HepG2 (cell line): Measurements from ENCODE around the gene SYTL2. TPM values are rescaled to one million over a fixed set of nuclear protein-coding genes. Genes with fewer than 3 reads are reported as not detected.

Source experiments
- ATAC-seq: fragments of 200-7000 bp; cut with Tn5 transposase; 3 replicates; pipeline ENCODE4 v1.9.1; 2020; ENCODE audit warnings: mild to moderate bottlenecking, moderate library complexity
- BruUV-seq: library from RNA; stranded (reverse); fragments of 400-500 nt; replicated peaks from 2 replicates; lab custom pipeline; 2021; lab: Mats Ljungman, UMichigan
- CTCF ChIA-PET: fragments of 300-600 bp; formaldehyde crosslinking; extraction: SDS; loops from one replicate; lab custom pipeline; 2021; ENCODE audit warnings: low total read pairs, inconsistent platforms, low intra/inter-chr PET ratio; lab: Yijun Ruan, JAX
- POLR2A ChIA-PET: fragments of 350-600 bp; sonication (Branson Sonifier 250); formaldehyde crosslinking; loops from one replicate; lab custom pipeline; 2020; ENCODE audit warnings: antibody characterized with exemption, inconsistent platforms; lab: Yijun Ruan, JAX
- DNase-seq: peaks from one replicate; pipeline ENCODE4 v3.0.0-alpha.2; 2015; ENCODE audit warnings: low spot score
- FAIRE-seq: peaks from 3 replicates; lab custom pipeline; 2011; peaks lifted over from hg19 to GRCh38; lab: Jason Lieb, UNC
- H2AFZ ChIP-seq: one replicate; pipeline ENCODE4 v1.6.1; 2011; ENCODE audit warnings: low read length, inconsistent platforms
- H3K27ac ChIP-seq: fragments of 300-600 bp; 3 replicates; pipeline ENCODE4 v1.8.0; 2011; ENCODE audit warnings: mixed run types, mild to moderate bottlenecking, mixed read lengths, low read length, inconsistent platforms; ENCODE audit not compliant: insufficient read depth; ENCODE audit errors: extremely low read length
- H3K27me3 ChIP-seq, 2 experiments: fragments of 200-600 bp in 1 of 2; 2 replicates in 1 of 2; 3 replicates in 1 of 2; pipeline versions ENCODE4 v1.6.0 to v1.8.0; 2011; ENCODE audit warnings: low read length in 2 of 2, mild to moderate bottlenecking in 2 of 2, moderate library complexity in 2 of 2, inconsistent platforms in 1 of 2; ENCODE audit not compliant: insufficient read depth in 2 of 2, control insufficient read depth in 1 of 2
- H3K36me3 ChIP-seq, 2 experiments: fragments of 200-600 bp in 1 of 2; replicated peaks in 1 of 2; 2 replicates in 1 of 2; 3 replicates in 1 of 2; pipeline versions ENCODE4 v1.5.1 to v1.8.0; 2011; ENCODE audit warnings: low read length in 2 of 2, inconsistent platforms in 1 of 2; ENCODE audit not compliant: insufficient read depth in 2 of 2, control insufficient read depth in 1 of 2
- H3K4me1 ChIP-seq: 2 replicates; pipeline ENCODE4 v1.5.1; 2012; ENCODE audit warnings: low read length, inconsistent platforms; ENCODE audit not compliant: insufficient read depth
- H3K4me2 ChIP-seq: 2 replicates; pipeline ENCODE4 v1.6.0; 2011; ENCODE audit warnings: low read depth, low read length, inconsistent platforms
- H3K4me3 ChIP-seq, 3 experiments: fragments of 200-600 bp in 1 of 3; sonication (generic), shearing (Covaris generic) in 1 of 3; replicated peaks in 1 of 3; 2 replicates each; pipeline ENCODE4 v1.5.1; 2011 to 2016; ENCODE audit warnings: low read length in 3 of 3, inconsistent platforms in 2 of 3, low read depth in 2 of 3, mild to moderate bottlenecking in 2 of 3, control low read depth in 1 of 3, mixed read lengths in 1 of 3; ENCODE audit not compliant: insufficient read depth in 1 of 3
- H3K79me2 ChIP-seq: one replicate; pipeline ENCODE4 v1.6.1; 2011; ENCODE audit warnings: low read length, inconsistent platforms; ENCODE audit not compliant: insufficient read depth
- H3K9ac ChIP-seq: 2 replicates; pipeline ENCODE4 v1.6.0; 2011; ENCODE audit warnings: mild to moderate bottlenecking, low read depth, low read length, inconsistent platforms; ENCODE audit not compliant: insufficient read depth
- H3K9me3 ChIP-seq: 2 replicates; pipeline ENCODE4 v1.5.1; 2012; ENCODE audit warnings: mild to moderate bottlenecking, low read length
- H4K20me1 ChIP-seq: 2 replicates; pipeline ENCODE4 v1.6.0; 2011; ENCODE audit warnings: inconsistent platforms, mild to moderate bottlenecking, low read length, moderate library complexity; ENCODE audit not compliant: insufficient read depth
- BORCS8-MEF2B ChIP-seq: sonication (generic); formaldehyde crosslinking; IDR thresholded peaks from 2 replicates; pipeline ENCODE4 v1.8.0; 2022; ENCODE audit warnings: mild to moderate bottlenecking, missing genetic modification reagents
- CCAR2 ChIP-seq: fragments of 200-400 bp; formaldehyde crosslinking; optimal IDR thresholded peaks from 2 replicates; pipeline ENCODE3; 2018; ENCODE audit warnings: low read depth, mild to moderate bottlenecking, low read length, moderate library complexity
- CENPX ChIP-seq: sonication (generic); formaldehyde crosslinking; IDR thresholded peaks from 2 replicates; pipeline ENCODE4 v1.9.0; 2021; ENCODE audit warnings: mild to moderate bottlenecking, missing genetic modification reagents, moderate library complexity
- HIVEP1 ChIP-seq: sonication (generic); formaldehyde crosslinking; IDR thresholded peaks from 2 replicates; pipeline ENCODE4 v1.4.0; 2020; ENCODE audit warnings: mild to moderate bottlenecking, missing genetic modification reagents
- JUND ChIP-seq: sonication (generic); formaldehyde crosslinking; IDR thresholded peaks from 2 replicates; pipeline ENCODE4 v1.8.0; 2022; ENCODE audit warnings: mild to moderate bottlenecking, missing genetic modification reagents
- NFRKB ChIP-seq: fragments of 450-650 bp; IDR thresholded peaks from 2 replicates; pipeline ENCODE4 v1.6.1; 2017
- PAX8 ChIP-seq: sonication (generic); formaldehyde crosslinking; IDR thresholded peaks from 2 replicates; pipeline ENCODE4 v1.8.0; 2022; ENCODE audit warnings: mild to moderate bottlenecking, missing genetic modification reagents, borderline replicate concordance
- YY1 ChIP-seq: IDR thresholded peaks from 2 replicates; pipeline ENCODE4 v1.6.1; 2011; ENCODE audit warnings: low read length, low read depth, moderate library complexity, mild to moderate bottlenecking; ENCODE audit not compliant: insufficient read depth, insufficient replicate concordance
- ZBTB39 ChIP-seq: sonication (generic); formaldehyde crosslinking; IDR thresholded peaks from 2 replicates; pipeline ENCODE4 v1.5.0; 2020; ENCODE audit warnings: missing genetic modification reagents
- ZNF512 ChIP-seq: sonication (generic); formaldehyde crosslinking; IDR thresholded peaks from 2 replicates; pipeline ENCODE4 v1.4.0; 2020; ENCODE audit warnings: mild to moderate bottlenecking, missing genetic modification reagents
- WGBS: methylation state at CpG from one replicate; pipeline ENCODE4 v1.1.6; 2017; ENCODE audit warnings: low lambda C conversion rate; 5-methylcytosine and 5-hydroxymethylcytosine counted together
- in situ Hi-C: cut with HindIII; loops from 2 replicates; pipeline ENCODE4 v1.10.0; 2017; ENCODE audit warnings: low pct_unique_long_range_greater_than_20kb; ENCODE audit not compliant: extremely low pct_ligation_motif_present
- intact Hi-C: fragments of 100-400 bp; cut with micrococcal nuclease; formaldehyde crosslinking; loops from one replicate; pipeline ENCODE4 v1.10.0; 2022; ENCODE audit not compliant: unreplicated experiment
- polyA plus RNA-seq, 8 experiments: library from polyadenylated mRNA; depleted of rRNA in 3 of 8; stranded (reverse) in 7 of 8; unstranded in 1 of 8; fragments of >200 nt; fragmentation: Illumina TruSeq in 4 of 8; extraction: Trizol in 4 of 8; gene quantifications; 2 replicates each; pipeline versions ENCODE4 v1.2.1 to v1.2.3, GENCODE V29; 2011 to 2016; ENCODE audit warnings: low read depth in 4 of 8, missing spikeins in 1 of 8, mixed read lengths in 1 of 8; ENCODE audit not compliant: insufficient read depth in 1 of 8
- total RNA-seq, 5 experiments: library from RNA; depleted of rRNA; stranded (reverse); fragments of >200 nt; fragmentation: Illumina TruSeq; extraction: Trizol; gene quantifications; 2 replicates each; pipeline ENCODE4 v1.2.3, GENCODE V29; 2016; ENCODE audit warnings: low read depth in 1 of 5
- TF ChIP-seq, protein P1 (sequence below): sonication (generic); formaldehyde crosslinking; IDR thresholded peaks from 2 replicates; pipeline ENCODE4 v1.4.0; 2020; ENCODE audit warnings: missing genetic modification reagents, borderline replicate concordance
- TF ChIP-seq, protein P2 (sequence below): sonication (generic); formaldehyde crosslinking; IDR thresholded peaks from 2 replicates; pipeline ENCODE4 v1.4.0; 2020; ENCODE audit warnings: missing genetic modification reagents, borderline replicate concordance
- TF ChIP-seq, protein P3 (sequence below): sonication (generic); formaldehyde crosslinking; IDR thresholded peaks from 2 replicates; pipeline ENCODE4 v1.8.0; 2022; ENCODE audit warnings: missing genetic modification reagents, mild to moderate bottlenecking, inconsistent platforms, borderline replicate concordance

SYTL2 gene
- total and polyA plus RNA-seq, 2 of the 13 experiments (the other 11 are each of a cell fraction or from before 2014, with no cell fraction given), result 0.77 to 0.90 TPM

DNA sequence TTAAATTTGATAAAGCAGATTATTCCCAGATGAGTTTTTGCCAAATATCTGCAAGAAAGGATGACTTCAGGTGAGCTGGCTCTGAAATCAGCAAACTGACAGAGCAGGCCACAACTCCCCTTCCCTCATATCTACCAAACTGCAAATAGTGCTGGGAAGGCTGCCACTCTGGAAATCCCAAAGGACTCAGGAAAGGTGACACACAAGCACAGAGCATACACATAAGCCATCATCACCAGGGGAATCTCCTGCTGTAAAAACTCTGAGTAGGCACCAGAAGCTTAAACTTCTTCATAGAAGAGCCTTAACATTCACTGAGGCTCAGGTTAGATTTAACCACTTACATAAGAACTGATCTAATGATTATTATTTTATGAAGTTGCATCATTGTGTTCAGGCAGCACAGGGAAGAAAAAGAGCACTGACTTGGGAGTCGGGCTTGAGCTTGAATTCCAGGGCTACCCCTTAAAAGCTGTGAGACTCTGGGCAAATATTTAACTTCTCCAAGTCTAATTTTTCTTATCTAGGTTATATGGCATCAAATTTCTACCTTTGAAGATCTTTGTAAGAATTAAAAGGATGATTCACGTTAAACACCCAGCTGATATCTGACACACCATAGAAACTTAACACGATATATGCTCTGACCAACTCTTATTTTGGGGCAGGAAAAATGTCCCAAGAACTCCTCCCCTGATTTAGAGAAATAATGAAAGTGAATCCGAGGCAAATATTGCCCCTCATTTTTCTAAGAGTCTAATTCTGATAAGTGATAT, 15.0 kb downstream of the SYTL2 start:
- POLR2A ChIA-PET, result no interaction called here
- Histone ChIP-seq H3K9me3 (no peaks in the 10 kb centered on the region), H3K27ac (no peak overlapping the region), H3K36me3 (no peaks in the 10 kb centered on the region), H3K4me3 (no peak overlapping the region)
- intact Hi-C loops (no loop called here), in situ Hi-C loops (no loop called here)
- DNase-seq, result no peak
- TF ChIP-seq HIVEP1 (no peak), YY1 (no peak), ZBTB39 (CRISPR knock-in tag) (no peak), NFRKB (no peak), CCAR2 (no peak), CENPX (no peak), ZNF512 (CRISPR knock-in tag) (no peak), BORCS8-MEF2B (CRISPR knock-in tag) (no peak), PAX8 (CRISPR knock-in tag) (no peak), JUND (no peak)
- TF ChIP-seq, protein P1, sequence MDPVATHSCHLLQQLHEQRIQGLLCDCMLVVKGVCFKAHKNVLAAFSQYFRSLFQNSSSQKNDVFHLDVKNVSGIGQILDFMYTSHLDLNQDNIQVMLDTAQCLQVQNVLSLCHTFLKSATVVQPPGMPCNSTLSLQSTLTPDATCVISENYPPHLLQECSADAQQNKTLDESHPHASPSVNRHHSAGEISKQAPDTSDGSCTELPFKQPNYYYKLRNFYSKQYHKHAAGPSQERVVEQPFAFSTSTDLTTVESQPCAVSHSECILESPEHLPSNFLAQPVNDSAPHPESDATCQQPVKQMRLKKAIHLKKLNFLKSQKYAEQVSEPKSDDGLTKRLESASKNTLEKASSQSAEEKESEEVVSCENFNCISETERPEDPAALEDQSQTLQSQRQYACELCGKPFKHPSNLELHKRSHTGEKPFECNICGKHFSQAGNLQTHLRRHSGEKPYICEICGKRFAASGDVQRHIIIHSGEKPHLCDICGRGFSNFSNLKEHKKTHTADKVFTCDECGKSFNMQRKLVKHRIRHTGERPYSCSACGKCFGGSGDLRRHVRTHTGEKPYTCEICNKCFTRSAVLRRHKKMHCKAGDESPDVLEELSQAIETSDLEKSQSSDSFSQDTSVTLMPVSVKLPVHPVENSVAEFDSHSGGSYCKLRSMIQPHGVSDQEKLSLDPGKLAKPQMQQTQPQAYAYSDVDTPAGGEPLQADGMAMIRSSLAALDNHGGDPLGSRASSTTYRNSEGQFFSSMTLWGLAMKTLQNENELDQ (CRISPR knock-in tag), result no peak
- TF ChIP-seq, protein P2, sequence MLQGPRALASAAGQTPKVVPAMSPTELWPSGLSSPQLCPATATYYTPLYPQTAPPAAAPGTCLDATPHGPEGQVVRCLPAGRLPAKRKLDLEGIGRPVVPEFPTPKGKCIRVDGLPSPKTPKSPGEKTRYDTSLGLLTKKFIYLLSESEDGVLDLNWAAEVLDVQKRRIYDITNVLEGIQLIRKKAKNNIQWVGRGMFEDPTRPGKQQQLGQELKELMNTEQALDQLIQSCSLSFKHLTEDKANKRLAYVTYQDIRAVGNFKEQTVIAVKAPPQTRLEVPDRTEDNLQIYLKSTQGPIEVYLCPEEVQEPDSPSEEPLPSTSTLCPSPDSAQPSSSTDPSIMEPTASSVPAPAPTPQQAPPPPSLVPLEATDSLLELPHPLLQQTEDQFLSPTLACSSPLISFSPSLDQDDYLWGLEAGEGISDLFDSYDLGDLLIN, result no peak
- TF ChIP-seq, protein P3, sequence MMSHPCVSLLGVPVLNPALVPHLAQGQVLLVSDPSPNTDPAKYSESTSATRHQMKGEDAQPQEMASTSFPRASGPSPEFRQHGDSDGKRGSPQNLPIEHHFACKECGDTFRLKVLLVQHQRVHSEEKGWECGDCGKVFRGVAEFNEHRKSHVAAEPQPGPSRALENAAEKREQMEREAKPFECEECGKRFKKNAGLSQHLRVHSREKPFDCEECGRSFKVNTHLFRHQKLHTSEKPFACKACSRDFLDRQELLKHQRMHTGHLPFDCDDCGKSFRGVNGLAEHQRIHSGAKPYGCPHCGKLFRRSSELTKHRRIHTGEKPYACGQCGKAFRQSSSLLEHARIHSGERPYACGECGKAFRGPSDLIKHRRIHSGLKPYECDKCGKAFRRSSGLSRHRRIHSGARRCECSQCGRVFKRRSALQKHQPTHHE (CRISPR knock-in tag), result no peak
- TF ChIP-seq, all 625 proteins: peak for 0
- Histone ChIP-seq H3K9ac (no peak overlapping the region), H3K79me2 (no peaks in the 10 kb centered on the region), H3K4me1 (no peaks in the 10 kb centered on the region), H3K27me3 (0 out of 5 replicates have a peak, but pooled peaks cover 0 to 3% of the 10 kb centered on the region in 2 experiments), H2AFZ (no peak overlapping the region), H3K4me2 (no peak overlapping the region), H4K20me1 (no peaks in the 10 kb centered on the region)
- CTCF ChIA-PET, result no interaction called here
- FAIRE-seq (no peak), ATAC-seq (no peak)
- no TSS peak for BruUV-seq
- 2% methylated on average over 4 of the region's 4 CpGs for WGBS
